Panc1 (cell line): ENCODE results near the gene RNMT. TPM values are rescaled to one million over a fixed set of nuclear protein-coding genes. Genes with fewer than 3 reads are reported as not detected.

ENCODE experiments used
- ATAC-seq: fragments of 200-7000 bp; cut with Tn5 transposase; 2 replicates; pipeline ENCODE4 v1.9.1; 2020; ENCODE audit warnings: mild to moderate bottlenecking, moderate library complexity
- BruUV-seq: library from RNA; stranded (reverse); fragments of 400-500 nt; replicated peaks from 2 replicates; lab custom pipeline; 2021; lab: Mats Ljungman, UMichigan
- CTCF ChIA-PET: fragments of 300-600 bp; sonication (Branson Sonifier 250); formaldehyde crosslinking; loops from one replicate; lab custom pipeline; 2022; ENCODE audit warnings: antibody characterized with exemption; lab: Charles Lee
- POLR2A ChIA-PET: fragments of 300-600 bp; sonication (Branson Sonifier 250); formaldehyde crosslinking; loops from one replicate; lab custom pipeline; 2022; ENCODE audit warnings: antibody characterized with exemption; lab: Charles Lee
- DNase-seq: peaks from one replicate; pipeline ENCODE4 v3.0.0-alpha.2; 2010; ENCODE audit warnings: low read depth, low spot score
- H3K27ac ChIP-seq: 2 replicates; pipeline ENCODE4 v1.5.1; 2011; ENCODE audit warnings: mild to moderate bottlenecking, low read length, inconsistent platforms
- H3K27me3 ChIP-seq: fragments of 200-500 bp; sonication (Bioruptor generic); 2 replicates; pipeline ENCODE4 v1.6.0; 2014; ENCODE audit warnings: low read length, inconsistent platforms; ENCODE audit not compliant: control insufficient read depth, insufficient read depth
- H3K36me3 ChIP-seq: fragments of 200-500 bp; sonication (Bioruptor generic); 2 replicates; pipeline ENCODE4 v1.5.1; 2014; ENCODE audit warnings: inconsistent platforms, mild to moderate bottlenecking, low read length, moderate library complexity; ENCODE audit not compliant: control insufficient read depth, insufficient read depth
- H3K4me1 ChIP-seq: 2 replicates; pipeline ENCODE4 v1.5.1; 2011; ENCODE audit warnings: inconsistent platforms, mild to moderate bottlenecking, low read length, moderate library complexity; ENCODE audit not compliant: control insufficient read depth, insufficient read depth
- H3K4me3 ChIP-seq, 2 experiments: 2 replicates each; pipeline ENCODE4 v1.5.1; 2011 to 2012; ENCODE audit warnings: low read depth in 2 of 2, low read length in 2 of 2, mild to moderate bottlenecking in 2 of 2, inconsistent platforms in 1 of 2, moderate library complexity in 1 of 2
- H3K9me3 ChIP-seq: fragments of 200-500 bp; sonication (Bioruptor generic); 2 replicates; pipeline ENCODE4 v1.5.1; 2014; ENCODE audit warnings: low read depth, mild to moderate bottlenecking, inconsistent platforms, low read length, moderate library complexity; ENCODE audit not compliant: control insufficient read depth, insufficient read depth
- CTCF ChIP-seq: fragments of 450-650 bp; IDR thresholded peaks from 2 replicates; pipeline ENCODE4 v1.5.1; 2017; ENCODE audit warnings: mild to moderate bottlenecking
- POLR2AphosphoS5 ChIP-seq: IDR thresholded peaks from 2 replicates; pipeline ENCODE4 v1.6.1; 2012; ENCODE audit warnings: mild to moderate bottlenecking, low read depth, low read length, moderate library complexity
- REST ChIP-seq, 2 experiments: IDR thresholded peaks; 2 replicates each; pipeline ENCODE4 v1.6.1; 2011 to 2012; ENCODE audit warnings: low read depth in 2 of 2, control low read depth in 1 of 2, low read length in 1 of 2, mild to moderate bottlenecking in 1 of 2, moderate library complexity in 1 of 2; ENCODE audit not compliant: insufficient read depth in 1 of 2
- SIN3A ChIP-seq: IDR thresholded peaks from 2 replicates; pipeline ENCODE4 v1.6.1; 2012; ENCODE audit warnings: low read depth, mild to moderate bottlenecking, low read length, moderate library complexity, borderline replicate concordance; ENCODE audit not compliant: insufficient read depth
- TCF7L2 ChIP-seq: IDR thresholded peaks from 2 replicates; pipeline ENCODE4 v1.6.1; 2011; ENCODE audit warnings: mild to moderate bottlenecking, low read depth, low read length, inconsistent platforms
- in situ Hi-C: cut with HindIII; loops from 2 replicates; pipeline ENCODE4 v1.10.0; 2016; ENCODE audit warnings: low sequenced_read_pairs, low pct_unique_long_range_greater_than_20kb
- intact Hi-C: fragments of 100-400 bp; cut with micrococcal nuclease; formaldehyde crosslinking; loops from one replicate; pipeline ENCODE4 v1.10.0; 2022; ENCODE audit not compliant: unreplicated experiment
- total RNA-seq: library from RNA; stranded (reverse); gene quantifications from one replicate; pipeline ENCODE4 v1.2.1, GENCODE V29; 2021; ENCODE audit not compliant: unreplicated experiment

Gene RNMT
- total RNA-seq, 1 experiment from 2014 or later, result 26.9 TPM

GRCh38 chr18:13801260-13801601 lies 74.8 kb downstream of the RNMT start:
- peak; percentile 33; the same call in 1 of the 2 replicates for ATAC-seq
- TF ChIP-seq CTCF (peak; percentile 48), SIN3A (no peak), REST (IDR thresholded peaks at IDR 0.05; ENCODE audit: insufficient read depth in 1 of 2, low read depth in 2 of 2, low read length in 1 of 2) (no peak), TCF7L2 (no peak), POLR2AphosphoS5 (no peak)
- ChIA-PET POLR2A (no interaction called here), CTCF (no interaction called here)
- BruUV-seq, result no TSS peak
- H3K4me3 ChIP-seq, result peak overlapping the region; percentile 28 to 63
- in situ Hi-C loops (no loop called here), intact Hi-C loops (no loop called here)
- DNase-seq, result no peak
- H3K27me3 ChIP-seq, result peaks cover 2% of the 10 kb centered on the region; the same call in 1 of the 2 replicates
- H3K36me3 ChIP-seq, result no peaks in the 10 kb centered on the region
- no peaks in the 10 kb centered on the region; the same call in 1 of the 2 replicates for H3K4me1 ChIP-seq
- H3K27ac ChIP-seq, result peak overlapping the region; percentile 34; the same call in 1 of the 2 replicates
- no peaks in the 10 kb centered on the region for H3K9me3 ChIP-seq

GRCh38 chr18:13804305-13804704 lies 77.8 kb downstream of the RNMT start:
- no peak for ATAC-seq
- ChIA-PET CTCF (no interaction called here), POLR2A (no interaction called here)
- in situ Hi-C loops, result no loop called here
- no peak overlapping the region for H3K27ac ChIP-seq
- DNase-seq, result no peak
- intact Hi-C loops, result no loop called here
- H3K4me1 ChIP-seq, result no peaks in the 10 kb centered on the region; the same call in 1 of the 2 replicates
- no TSS peak for BruUV-seq
- TF ChIP-seq CTCF, result no peak
- TF ChIP-seq SIN3A, result no peak
- TF ChIP-seq POLR2AphosphoS5, result no peak
- no peak for TF ChIP-seq TCF7L2
- no peak for TF ChIP-seq REST (IDR thresholded peaks at IDR 0.05; ENCODE audit: insufficient read depth in 1 of 2, low read depth in 2 of 2, low read length in 1 of 2)
- no peaks in the 10 kb centered on the region for H3K36me3 ChIP-seq
- no peak overlapping the region for H3K4me3 ChIP-seq
- no peaks in the 10 kb centered on the region for H3K9me3 ChIP-seq
- H3K27me3 ChIP-seq, result peaks cover 2% of the 10 kb centered on the region
